ENCODE results near the gene GABRP.

DNA sequence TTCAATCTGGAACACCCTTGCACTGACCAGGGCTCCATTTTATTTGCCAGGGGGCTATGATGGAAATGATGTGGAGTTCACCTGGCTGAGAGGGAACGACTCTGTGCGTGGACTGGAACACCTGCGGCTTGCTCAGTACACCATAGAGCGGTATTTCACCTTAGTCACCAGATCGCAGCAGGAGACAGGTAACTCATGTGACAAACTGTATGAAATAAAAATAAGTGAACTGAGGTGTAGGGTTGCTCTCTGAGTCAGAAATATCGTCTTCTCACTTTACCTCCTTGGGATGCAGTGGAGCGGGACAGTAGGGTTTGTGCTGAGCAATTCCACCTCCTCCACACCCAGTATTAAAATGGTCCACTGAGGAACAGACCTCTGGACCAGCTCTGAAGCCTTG lies 22.1 kb downstream of the GABRP start:
- TF ChIP-seq, protein P1, sequence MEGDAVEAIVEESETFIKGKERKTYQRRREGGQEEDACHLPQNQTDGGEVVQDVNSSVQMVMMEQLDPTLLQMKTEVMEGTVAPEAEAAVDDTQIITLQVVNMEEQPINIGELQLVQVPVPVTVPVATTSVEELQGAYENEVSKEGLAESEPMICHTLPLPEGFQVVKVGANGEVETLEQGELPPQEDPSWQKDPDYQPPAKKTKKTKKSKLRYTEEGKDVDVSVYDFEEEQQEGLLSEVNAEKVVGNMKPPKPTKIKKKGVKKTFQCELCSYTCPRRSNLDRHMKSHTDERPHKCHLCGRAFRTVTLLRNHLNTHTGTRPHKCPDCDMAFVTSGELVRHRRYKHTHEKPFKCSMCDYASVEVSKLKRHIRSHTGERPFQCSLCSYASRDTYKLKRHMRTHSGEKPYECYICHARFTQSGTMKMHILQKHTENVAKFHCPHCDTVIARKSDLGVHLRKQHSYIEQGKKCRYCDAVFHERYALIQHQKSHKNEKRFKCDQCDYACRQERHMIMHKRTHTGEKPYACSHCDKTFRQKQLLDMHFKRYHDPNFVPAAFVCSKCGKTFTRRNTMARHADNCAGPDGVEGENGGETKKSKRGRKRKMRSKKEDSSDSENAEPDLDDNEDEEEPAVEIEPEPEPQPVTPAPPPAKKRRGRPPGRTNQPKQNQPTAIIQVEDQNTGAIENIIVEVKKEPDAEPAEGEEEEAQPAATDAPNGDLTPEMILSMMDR (IDR thresholded peaks at IDR 0.05): no peak
- no peak for TF ChIP-seq ZFX (IDR thresholded peaks at IDR 0.05; ENCODE audit: borderline replicate concordance)

All from 22Rv1 (cell line).